ENCODE data around the gene MEPCE. TPM values are rescaled to one million over a fixed set of nuclear protein-coding genes. Genes with fewer than 3 reads are reported as not detected.

MEPCE gene
- total and polyA plus RNA-seq, 2 of the 8 experiments (the other 6 are each of a cell fraction or from before 2014, with no cell fraction given): 22.8 to 48.8 TPM

DNA sequence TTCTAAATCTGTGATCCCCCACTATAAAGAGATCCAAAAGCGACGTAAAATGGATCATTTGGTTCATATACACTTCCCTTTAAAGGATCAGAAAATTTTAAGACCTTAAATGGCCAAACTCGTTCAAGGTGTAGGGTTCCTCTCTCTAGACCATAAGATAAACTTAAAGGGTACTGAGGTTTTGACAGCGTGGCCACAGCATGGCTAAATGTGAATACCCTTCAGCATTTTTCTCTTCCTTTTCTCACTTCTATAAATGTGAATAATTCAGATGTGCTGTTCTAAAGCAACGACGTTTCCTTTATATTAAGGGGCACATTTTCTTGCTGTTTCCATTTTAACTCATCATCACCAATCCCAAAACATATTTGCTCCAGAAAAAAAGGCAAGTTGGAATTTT is 6.3 kb upstream of the MEPCE start:
- WGBS, 2 experiments (ENCODE audit: extremely low coverage in 1 of 2, insufficient coverage in 1 of 2, insufficient read length in 1 of 2, insufficient replicate concordance in 2 of 2, low coverage in 1 of 2, low lambda C conversion rate in 2 of 2, missing lambda C conversion rate in 1 of 2): 77% methylated on average over 6 of the region's 6 CpGs; no CpG with 5 or more reads in 1 of the 2 experiments

More for the DNA sequence above, 6.3 kb upstream of the MEPCE start:
- Histone ChIP-seq H2BK5ac (ENCODE audit: low read depth, low read length) (no peak overlapping the region), H3K36me3 (ENCODE audit: control insufficient read depth in 2 of 4, insufficient read depth in 4 of 4, low read length in 3 of 4) (no peaks in the 10 kb centered on the region), H3K18ac (ENCODE audit: extremely low read depth, low read length) (no peak overlapping the region), H3K4me2 (ENCODE audit: insufficient read depth in 1 of 2, low read depth in 2 of 2, low read length in 2 of 2) (no peak overlapping the region), H3K4ac (replicated peaks; ENCODE audit: insufficient read length, low read depth, low read length) (no peak overlapping the region), H3K27me3 (replicated peaks in 1 of 4; ENCODE audit: control insufficient read depth in 3 of 4, extremely low read depth in 1 of 4, insufficient read depth in 3 of 4, low read length in 3 of 4) (peaks cover 0 to 6% (median 6%) of the 10 kb centered on the region in 4 experiments; a peak in 4 of 7 replicates), H3K23me2 (ENCODE audit: low read depth, low read length) (peaks cover under 1% of the 10 kb centered on the region; the same call in 1 of the 2 replicates), H3K14ac (ENCODE audit: insufficient read length) (no peak overlapping the region), H2BK20ac (ENCODE audit: low read length) (no peak overlapping the region), H3K27ac (ENCODE audit: low read depth, low read length) (no peak overlapping the region), H4K5ac (ENCODE audit: insufficient read length, low read depth, low read length) (no peak overlapping the region), H3K9me3 (ENCODE audit: insufficient read depth in 2 of 2, low read depth in 1 of 2, low read length in 1 of 2) (peaks cover 0 to 6% of the 10 kb centered on the region in 2 experiments; a peak in 1 of 4 replicates), H2BK12ac (ENCODE audit: low read depth, low read length) (no peak overlapping the region), H2BK15ac (ENCODE audit: low read length) (no peak overlapping the region), H3K79me1 (ENCODE audit: low read depth, low read length) (no peaks in the 10 kb centered on the region), H3K56ac (replicated peaks; ENCODE audit: insufficient read length, low read depth, low read length) (no peak overlapping the region), H4K20me1 (replicated peaks in 1 of 2; ENCODE audit: control insufficient read depth in 1 of 2, insufficient read depth in 2 of 2, low read length in 2 of 2) (no peaks in the 10 kb centered on the region), H4K8ac (ENCODE audit: extremely low read depth, insufficient read depth, low read length) (no peak overlapping the region), H3K23ac (ENCODE audit: insufficient read length) (no peak overlapping the region), H4K91ac (replicated peaks; ENCODE audit: insufficient read length, low read length) (no peak overlapping the region), H2BK120ac (replicated peaks; ENCODE audit: low read depth, low read length) (no peak overlapping the region), H3K79me2 (ENCODE audit: control insufficient read depth in 1 of 2, insufficient read depth in 2 of 2, low read length in 2 of 2) (no peaks in the 10 kb centered on the region), H2AK5ac (ENCODE audit: low read depth, low read length) (no peak overlapping the region), H2AFZ (ENCODE audit: low read length) (no peak overlapping the region), H3K4me1 (replicated peaks in 1 of 4; ENCODE audit: control insufficient read depth in 3 of 4, insufficient read depth in 4 of 4, low read length in 3 of 4) (no peaks in the 10 kb centered on the region; a peak in 1 of 7 replicates), H3K4me3 (ENCODE audit: extremely low read depth in 1 of 4, insufficient read depth in 2 of 4, low read depth in 3 of 4, low read length in 4 of 4) (no peak overlapping the region), H3K9ac (replicated peaks in 1 of 4; ENCODE audit: extremely low read depth in 1 of 4, low read depth in 3 of 4, low read length in 3 of 4) (no peak overlapping the region)
- FAIRE-seq (no peak), DNase-seq (ENCODE audit: low read depth in 1 of 2, low spot score in 2 of 2) (no peak)
- ChIA-PET CTCF (ENCODE audit: partially characterized antibody) (interaction anchor here (4.2 kb wide), 1 partner anchor 15 kb away, joined by 17 read pairs; no protein-coding TSS in a partner anchor), POLR2A (ENCODE audit: partially characterized antibody) (no interaction called here)
- TF ChIP-seq TBP (IDR thresholded peaks at IDR 0.05; ENCODE audit: low read depth, low read length) (no peak), MAFK (IDR thresholded peaks at IDR 0.05; ENCODE audit: low read depth, low read length) (no peak), SRF (IDR thresholded peaks at IDR 0.05; ENCODE audit: low read depth, low read length) (no peak), RFX5 (IDR thresholded peaks at IDR 0.05; ENCODE audit: borderline replicate concordance, low read depth, low read length) (no peak), NANOG (IDR thresholded peaks at IDR 0.05; ENCODE audit: insufficient read depth, low read depth, low read length, poor library complexity, severe bottlenecking) (no peak)

Data from H1 (cell line).